HepG2 (cell line): ENCODE data around the gene CAVIN2.

Source experiments
- AKNA ChIP-seq: sonication (generic); formaldehyde crosslinking; IDR thresholded peaks from 2 replicates; pipeline ENCODE4 v1.4.0; 2020; ENCODE audit warnings: missing genetic modification reagents, borderline replicate concordance
- CTCF ChIP-seq: sonication (generic); formaldehyde crosslinking; IDR thresholded peaks from 2 replicates; pipeline ENCODE4 v1.5.0; 2020; ENCODE audit warnings: mild to moderate bottlenecking, missing genetic modification reagents, moderate library complexity
- GABPB1 ChIP-seq: IDR thresholded peaks from 2 replicates; pipeline ENCODE4 v1.6.1; 2016; ENCODE audit warnings: mild to moderate bottlenecking, missing genetic modification reagents, moderate library complexity, missing compliant biosample characterization
- HOXA7 ChIP-seq: sonication (generic); formaldehyde crosslinking; IDR thresholded peaks from 2 replicates; pipeline ENCODE4 v1.8.1; 2022; ENCODE audit warnings: mild to moderate bottlenecking, missing genetic modification reagents, moderate library complexity
- MYC ChIP-seq: sonication (generic); formaldehyde crosslinking; IDR thresholded peaks from 2 replicates; pipeline ENCODE4 v1.9.0; 2021; ENCODE audit warnings: missing genetic modification reagents, borderline replicate concordance
- POLR2AphosphoS5 ChIP-seq: IDR thresholded peaks from 2 replicates; pipeline ENCODE4 v1.6.1; 2012; ENCODE audit warnings: low read depth, low read length
- TEF ChIP-seq: sonication (generic); formaldehyde crosslinking; IDR thresholded peaks from 2 replicates; pipeline ENCODE4 v1.5.0; 2020; ENCODE audit warnings: missing genetic modification reagents
- USF2 ChIP-seq, 2 experiments: sonication (generic) in 1 of 2; formaldehyde crosslinking in 1 of 2; IDR thresholded peaks; 2 replicates each; pipeline versions ENCODE4 v1.5.1 to v1.6.1; 2011 to 2020; ENCODE audit warnings: borderline replicate concordance in 1 of 2, low read depth in 1 of 2, low read length in 1 of 2, mild to moderate bottlenecking in 1 of 2, missing genetic modification reagents in 1 of 2, moderate library complexity in 1 of 2
- ZBTB21 ChIP-seq: sonication (generic); formaldehyde crosslinking; IDR thresholded peaks from 2 replicates; pipeline ENCODE4 v1.4.0; 2020; ENCODE audit warnings: missing genetic modification reagents
- ZNF101 ChIP-seq: sonication (generic); formaldehyde crosslinking; IDR thresholded peaks from 2 replicates; pipeline ENCODE4 v1.4.0; 2020; ENCODE audit warnings: mild to moderate bottlenecking, low read depth, missing genetic modification reagents, borderline replicate concordance
- ZNF407 ChIP-seq: sonication (generic); formaldehyde crosslinking; IDR thresholded peaks from one replicate; pipeline ENCODE4 v1.5.1; 2020; ENCODE audit warnings: mild to moderate bottlenecking, missing genetic modification reagents; ENCODE audit errors: not compliant biosample characterization
- ZNF639 ChIP-seq: conservative IDR thresholded peaks from 2 replicates; pipeline ENCODE4 v1.6.1; 2018; ENCODE audit warnings: missing genetic modification reagents

GRCh38 chr2:191848771-191849767 lies 2.2 kb upstream of the CAVIN2 start:
- no peak for TF ChIP-seq GABPB1
- TF ChIP-seq ZBTB21 (CRISPR knock-in tag) = no peak
- no peak for TF ChIP-seq POLR2AphosphoS5
- TF ChIP-seq ZNF407 = no peak
- no peak for TF ChIP-seq MYC (CRISPR knock-in tag)
- no peak for TF ChIP-seq ZNF101 (CRISPR knock-in tag)
- TF ChIP-seq TEF = no peak
- TF ChIP-seq ZNF639 (CRISPR knock-in tag) = no peak
- no peak for TF ChIP-seq CTCF
- no peak for TF ChIP-seq AKNA (CRISPR knock-in tag)
- TF ChIP-seq USF2 (IDR thresholded peaks at IDR 0.05; ENCODE audit: low read depth, low read length) = no peak
- no peak for TF ChIP-seq USF2 (CRISPR knock-in tag; IDR thresholded peaks at IDR 0.05; ENCODE audit: borderline replicate concordance)
- no peak for TF ChIP-seq HOXA7
